Measurements from ENCODE around the gene CES3. TPM values are rescaled to one million over a fixed set of nuclear protein-coding genes. Genes with fewer than 3 reads are reported as not detected.

Gene CES3
- total RNA-seq, 1 experiment from 2014 or later: 3.7 TPM

DNA sequence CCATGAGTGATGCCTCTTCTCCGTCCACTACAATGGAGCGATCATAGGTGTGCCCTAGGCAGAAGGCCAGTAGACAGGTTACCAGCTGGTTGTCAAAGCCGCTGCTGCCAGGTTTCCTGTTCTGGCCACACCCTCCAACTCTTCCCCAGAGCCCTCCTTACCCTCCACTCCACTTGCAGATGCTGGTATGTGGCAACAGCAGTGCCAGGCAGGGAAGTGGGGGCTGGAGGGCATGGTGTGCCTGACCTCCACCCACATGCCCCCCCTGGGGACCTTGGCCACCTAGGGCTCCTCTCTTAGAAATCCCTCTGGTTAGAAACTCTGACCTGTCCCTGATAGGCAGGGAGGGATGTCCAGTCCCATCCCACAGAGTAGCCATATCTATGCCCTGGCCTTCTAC lies 37.2 kb upstream of the CES3 start:
- Histone ChIP-seq H3K23me2 (ENCODE audit: insufficient read length, low read depth, low read length, poor library complexity, severe bottlenecking) (peaks cover 5% of the 10 kb centered on the region), H3K27me3 (ENCODE audit: insufficient read depth, low read length) (peaks cover 15% of the 10 kb centered on the region; the same call in 1 of the 2 replicates)
- peaks cover 78% of the 10 kb centered on the region for H3K27me3 Mint-ChIP-seq (ENCODE audit: low read depth)

More for the DNA sequence above, 37.2 kb upstream of the CES3 start:
- no peak overlapping the region for H3K27ac ChIP-seq (ENCODE audit: insufficient read length, low read depth, low read length)
- no peak overlapping the region for H3K18ac ChIP-seq (ENCODE audit: insufficient read length, low read depth, low read length)
- H2BK12ac ChIP-seq (ENCODE audit: insufficient read length, low read depth, low read length): no peak overlapping the region
- H3K4me1 ChIP-seq (ENCODE audit: insufficient read depth, low read length): no peaks in the 10 kb centered on the region
- no peak overlapping the region for H3K4me2 ChIP-seq (ENCODE audit: insufficient read depth, insufficient read length, low read length)
- no peaks in the 10 kb centered on the region for H3K79me1 ChIP-seq (ENCODE audit: insufficient read depth, low read depth, low read length, poor library complexity, severe bottlenecking)
- H3T11ph ChIP-seq (ENCODE audit: low read length): no peak overlapping the region
- H3K4me1 Mint-ChIP-seq: peaks cover 13 to 15% of the 10 kb centered on the region in 2 experiments
- no peaks in the 10 kb centered on the region; a peak in 1 of 5 replicates for H3K9me3 Mint-ChIP-seq
- no peak overlapping the region for H3K9ac ChIP-seq (ENCODE audit: extremely low read depth, insufficient read length, low read length)
- no peaks in the 10 kb centered on the region for H4K20me1 ChIP-seq (ENCODE audit: control insufficient read depth, insufficient read depth, insufficient read length)
- no peak for TF ChIP-seq CTCF (conservative IDR thresholded peaks at IDR 0.05)
- H3K14ac ChIP-seq (ENCODE audit: insufficient read depth, low read length): no peak overlapping the region
- no peak overlapping the region for H4K5ac ChIP-seq (ENCODE audit: insufficient read length, low read depth, low read length)
- H3K23ac ChIP-seq (ENCODE audit: insufficient read length, low read depth, low read length): no peak overlapping the region
- no peak overlapping the region for H4K91ac ChIP-seq (ENCODE audit: insufficient read length, low read depth, low read length)
- H2AK5ac ChIP-seq (ENCODE audit: insufficient read length, low read length): no peak overlapping the region
- H3K79me2 ChIP-seq (ENCODE audit: insufficient read depth, low read length): no peaks in the 10 kb centered on the region
- H3K9me3 ChIP-seq (ENCODE audit: control insufficient read depth, low read depth, low read length): no peaks in the 10 kb centered on the region
- H3K36me3 Mint-ChIP-seq (ENCODE audit: insufficient read depth in 1 of 3, low read depth in 3 of 3): no peaks in the 10 kb centered on the region
- H2BK20ac ChIP-seq (ENCODE audit: low read depth, low read length, poor library complexity, severe bottlenecking): no peak overlapping the region
- no peak overlapping the region for H3K4ac ChIP-seq (ENCODE audit: low read depth, low read length)
- WGBS (ENCODE audit: extremely low coverage, insufficient read length, low lambda C conversion rate): no CpG with 5 or more reads among the region's 3 CpGs
- no peak overlapping the region for H2BK120ac ChIP-seq (ENCODE audit: low read depth, low read length, poor library complexity, severe bottlenecking)
- H2AFZ ChIP-seq (ENCODE audit: low read length): no peak overlapping the region
- H3K4me3 Mint-ChIP-seq: no peak overlapping the region; a peak in 2 of 5 replicates
- H3K56ac ChIP-seq (ENCODE audit: insufficient read length, low read depth, low read length): no peak overlapping the region
- no peak overlapping the region for H2BK5ac ChIP-seq (ENCODE audit: insufficient read length, low read length)
- H4K8ac ChIP-seq (replicated peaks; ENCODE audit: insufficient read length, low read depth, low read length): no peak overlapping the region
- no peak overlapping the region for H3K27ac Mint-ChIP-seq
- DNase-seq: no peak
- H2BK15ac ChIP-seq (ENCODE audit: low read depth, low read length): no peak overlapping the region

Data from H9 (cell line).